HTERT RPE-1 (cell line): ENCODE data around the gene GPR18.

ENCODE experiments used
- in situ Hi-C: fragments of 300-500 bp; cut with MboI; formaldehyde crosslinking; loops from 4 replicates; pipeline ENCODE4 v1.14.3; 2020; ENCODE audit warnings: low sequenced_read_pairs

Gene GPR18

DNA sequence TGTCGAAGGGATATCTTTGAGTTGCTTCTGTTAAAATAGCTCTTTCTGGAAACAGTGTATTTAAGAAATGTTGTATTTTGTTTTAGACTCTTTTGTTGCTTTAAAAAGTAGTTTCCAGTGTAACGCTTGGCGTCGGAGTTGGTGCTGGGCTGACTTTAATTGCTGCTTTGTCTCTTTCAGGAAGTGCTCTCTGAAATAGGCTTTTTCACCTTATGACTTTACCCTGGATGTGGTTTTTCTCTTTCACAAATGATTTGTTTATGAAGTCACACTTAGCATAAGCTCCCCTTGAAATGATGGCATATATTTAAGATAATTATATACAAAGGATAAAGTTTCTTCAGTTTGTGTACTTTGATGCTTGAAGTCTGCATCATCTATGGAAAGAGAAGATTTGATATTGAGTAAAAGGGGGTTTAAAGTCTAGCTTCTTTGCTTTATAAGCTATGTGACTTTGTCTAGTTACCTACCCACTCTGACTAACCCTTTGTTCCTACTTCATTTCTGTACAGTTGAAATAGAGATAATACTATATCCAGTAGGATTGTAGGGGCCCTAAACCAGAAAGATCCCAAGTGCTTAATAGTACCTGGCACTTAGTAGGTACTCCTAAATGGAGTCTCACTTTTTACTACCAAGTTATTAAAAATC lies at the start of gene GPR18:
Gene GPR18, minus strand, starts transcription at position 170 of the 651 bp plus-strand sequence. CDS start 2,507 bp downstream, outside the sequence.
- in situ Hi-C loops = no loop called here

DNA sequence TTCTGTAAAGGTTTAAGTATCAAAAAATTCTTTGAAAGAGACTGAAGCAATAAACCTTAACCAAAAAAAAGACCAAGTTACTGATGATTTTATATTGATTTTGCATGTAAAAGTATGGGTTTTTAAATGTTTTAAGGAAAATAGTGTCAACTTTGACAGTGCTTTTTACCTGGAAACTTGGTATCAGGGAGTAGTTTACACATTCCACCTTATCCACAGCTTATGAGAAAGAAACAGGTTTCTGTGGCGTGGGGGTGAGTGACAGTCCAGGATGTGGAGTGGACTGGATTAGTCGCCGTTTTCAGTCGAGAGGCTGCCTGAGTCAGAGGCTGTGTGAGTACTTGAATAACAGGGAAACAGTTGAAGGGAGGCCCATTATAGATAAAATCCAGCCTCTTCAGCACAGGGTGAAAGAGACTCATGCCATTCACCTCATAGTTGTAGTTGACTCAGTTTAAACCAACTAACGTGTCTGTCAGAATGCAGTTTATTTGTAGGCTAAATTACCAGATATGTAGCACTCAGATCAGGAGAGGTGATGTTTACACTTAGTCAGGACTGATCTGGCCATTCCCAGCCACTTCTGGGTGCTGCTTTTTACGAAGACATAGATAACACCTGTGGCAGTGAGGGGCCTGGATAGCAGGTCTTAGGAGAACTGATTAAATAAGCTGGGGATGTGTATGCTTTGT lies 49.6 kb upstream of the GPR18 start:
- in situ Hi-C loops = no loop called here

DNA sequence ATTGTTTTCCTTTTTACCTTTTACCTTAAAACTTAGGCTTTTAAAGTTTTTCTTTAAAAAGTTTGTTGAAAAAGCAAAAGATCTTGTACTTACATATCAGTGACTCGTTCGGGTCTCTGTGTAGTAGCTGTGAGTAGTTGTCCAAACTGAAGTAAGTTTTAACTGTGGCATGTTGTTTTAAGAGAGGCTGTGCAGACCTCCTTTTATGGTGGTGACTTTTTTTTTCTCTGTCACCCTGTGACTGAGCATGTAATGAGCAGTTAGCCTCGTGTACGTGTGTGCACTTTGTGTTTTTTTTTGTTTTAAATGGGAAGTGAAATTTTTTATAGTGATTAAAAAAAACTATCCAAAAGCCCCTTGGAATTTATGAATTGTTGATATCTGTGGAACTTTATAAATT lies 49.1 kb upstream of the GPR18 start, which contains the start of gene GPR183:
Gene GPR183, minus strand, starts transcription at position 153 of the 400 bp plus-strand sequence. CDS start 11,254 bp downstream, outside the sequence.
- in situ Hi-C loops = no loop called here

- in situ Hi-C loops = no loop called here
Observed at GRCh38 chr13:99305566-99305965, 47.4 kb upstream of the GPR18 start.

DNA sequence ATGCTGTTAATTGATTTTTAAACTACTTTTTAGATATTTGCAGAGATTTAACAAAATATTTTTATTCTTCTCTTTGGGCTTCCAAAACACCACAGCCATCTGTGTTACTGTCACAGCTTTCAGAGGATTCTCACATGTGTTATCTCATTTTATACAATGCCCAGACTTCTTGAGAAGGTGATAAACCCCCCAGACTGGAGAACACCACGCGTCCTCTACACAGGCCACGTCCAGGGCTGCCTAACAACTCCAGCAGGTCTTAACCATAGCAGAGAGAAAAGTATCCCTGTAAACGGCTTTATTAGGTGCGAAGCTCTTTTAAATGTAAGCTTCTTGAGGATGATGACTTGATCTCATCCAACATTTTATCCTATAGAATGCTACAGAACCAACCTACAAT lies 47.0 kb upstream of the GPR18 start:
- in situ Hi-C loops = no loop called here

DNA sequence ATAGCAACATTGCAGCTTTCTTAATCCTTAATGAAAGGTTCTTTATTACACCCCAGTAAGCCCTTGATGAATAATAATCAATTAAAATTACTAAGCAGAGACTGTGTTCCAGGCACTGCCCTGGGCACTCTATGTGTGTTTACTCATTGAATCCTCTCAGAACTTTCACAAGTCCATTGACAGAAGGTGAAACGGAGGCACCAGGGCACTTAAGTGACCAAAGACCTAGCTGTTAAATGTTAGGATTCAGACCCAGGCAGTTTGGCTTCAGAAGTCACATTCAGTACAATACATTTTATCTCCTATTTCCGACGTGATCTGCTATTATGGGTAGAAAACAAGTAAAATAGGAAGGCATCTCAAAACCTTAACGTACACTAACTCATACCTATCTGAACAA lies 46.4 kb upstream of the GPR18 start:
- in situ Hi-C loops = no loop called here

GRCh38 chr13:99303863-99304521 lies 45.8 kb upstream of the GPR18 start:
- in situ Hi-C loops = no loop called here

DNA sequence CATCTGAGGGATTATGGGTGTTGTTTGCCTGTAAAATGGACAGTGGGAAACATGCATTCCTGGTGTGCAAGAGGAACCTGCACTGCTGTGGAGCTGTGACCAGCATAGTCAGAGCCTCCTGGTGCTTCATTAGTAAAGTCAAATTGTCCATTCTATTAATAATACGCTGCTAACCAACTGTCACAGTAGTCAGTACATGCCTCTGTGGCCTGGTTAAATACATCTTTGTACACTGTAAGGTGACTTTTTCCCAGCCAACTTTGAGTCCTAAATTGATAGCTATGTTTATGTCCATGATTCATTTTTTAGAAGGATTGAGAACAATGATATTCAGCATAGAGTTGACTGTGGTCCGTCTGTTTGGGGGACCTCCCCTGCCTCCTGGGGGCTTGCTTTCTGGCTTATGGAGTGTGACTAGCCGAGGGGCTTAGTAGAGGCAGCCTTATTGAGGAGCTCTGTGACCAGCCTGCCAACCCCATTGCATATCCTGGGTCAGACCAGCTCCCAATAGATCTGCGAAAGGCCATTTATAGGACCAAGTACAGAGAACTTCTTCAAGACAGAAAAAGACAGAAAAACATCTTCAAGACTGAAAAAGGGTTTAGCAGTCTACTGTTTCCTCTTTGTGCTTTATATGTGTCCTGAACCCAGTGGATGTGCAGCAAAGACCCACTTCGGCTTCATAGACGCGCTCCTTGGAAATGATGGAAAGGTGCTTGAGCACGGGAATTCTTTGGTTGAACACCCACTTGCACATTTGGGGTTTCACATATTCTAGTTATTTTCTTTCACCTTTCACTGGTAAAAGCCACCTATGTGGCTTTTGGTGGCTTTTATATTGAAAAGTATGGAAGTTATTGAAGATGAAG lies 44.7 kb upstream of the GPR18 start:
- in situ Hi-C loops = no loop called here

DNA sequence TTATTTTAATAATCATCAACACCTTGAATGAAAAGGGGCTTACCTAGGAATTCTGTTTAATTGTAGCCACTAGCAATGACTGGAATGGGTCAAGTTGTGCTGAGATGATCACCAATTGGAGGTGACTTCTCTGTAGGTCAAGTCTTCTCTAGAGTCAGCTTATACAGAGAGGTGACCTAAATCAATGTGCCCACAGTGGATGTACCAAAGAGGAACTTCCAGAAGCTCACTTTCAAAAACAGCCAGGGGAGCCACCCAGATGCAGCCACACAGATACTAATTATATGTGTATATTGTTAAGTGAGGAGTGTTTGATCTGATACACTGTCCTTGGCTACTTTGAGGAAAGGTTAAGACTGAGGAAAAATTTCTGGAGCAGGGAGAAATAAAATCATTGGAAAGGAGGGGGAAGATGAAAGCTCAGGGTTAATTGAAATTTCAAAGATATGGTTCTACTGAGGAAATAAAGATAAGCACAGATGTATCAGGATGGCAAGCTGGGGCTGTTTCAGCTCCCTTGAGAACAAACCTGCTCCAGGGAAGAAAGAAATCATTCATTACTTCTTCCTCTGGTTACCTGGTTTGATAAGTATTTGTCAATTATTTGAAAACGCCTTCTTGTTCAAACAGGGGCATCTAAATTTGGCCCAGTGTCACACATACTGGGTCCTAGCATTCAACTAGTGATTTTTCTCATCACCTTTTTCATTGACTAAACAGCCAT lies 43.9 kb upstream of the GPR18 start:
- in situ Hi-C loops = no loop called here

GRCh38 chr13:99301056-99301838 lies 43.1 kb upstream of the GPR18 start:
- in situ Hi-C loops = no loop called here

DNA sequence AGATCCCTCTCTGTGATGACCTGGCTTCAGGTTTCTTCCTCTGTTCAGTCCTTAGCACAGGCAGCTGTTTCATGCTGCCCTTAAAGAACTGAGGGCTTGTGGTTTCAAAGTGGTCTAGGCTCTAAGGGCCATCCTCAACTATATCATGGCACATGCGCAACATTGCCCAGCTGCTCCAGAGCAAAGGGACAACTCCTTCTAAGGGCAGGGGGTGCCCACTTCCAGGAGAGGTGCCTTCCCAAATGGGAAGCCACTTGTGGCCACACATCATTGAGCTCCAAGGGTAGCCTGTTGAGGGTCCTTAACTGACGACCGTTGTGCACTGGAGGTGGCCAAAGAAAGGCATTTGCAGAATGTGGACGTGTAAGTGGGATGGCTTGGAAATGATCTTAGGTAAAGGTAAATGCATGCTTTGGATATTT lies 41.8 kb upstream of the GPR18 start:
- in situ Hi-C loops = no loop called here

- in situ Hi-C loops = no loop called here
Observed at GRCh38 chr13:99299256-99299919, 41.2 kb upstream of the GPR18 start.

- in situ Hi-C loops = no loop called here
Observed at GRCh38 chr13:99298056-99298455, 39.9 kb upstream of the GPR18 start.

- in situ Hi-C loops = no loop called here
Observed at GRCh38 chr13:99297331-99297730, 39.2 kb upstream of the GPR18 start.

DNA sequence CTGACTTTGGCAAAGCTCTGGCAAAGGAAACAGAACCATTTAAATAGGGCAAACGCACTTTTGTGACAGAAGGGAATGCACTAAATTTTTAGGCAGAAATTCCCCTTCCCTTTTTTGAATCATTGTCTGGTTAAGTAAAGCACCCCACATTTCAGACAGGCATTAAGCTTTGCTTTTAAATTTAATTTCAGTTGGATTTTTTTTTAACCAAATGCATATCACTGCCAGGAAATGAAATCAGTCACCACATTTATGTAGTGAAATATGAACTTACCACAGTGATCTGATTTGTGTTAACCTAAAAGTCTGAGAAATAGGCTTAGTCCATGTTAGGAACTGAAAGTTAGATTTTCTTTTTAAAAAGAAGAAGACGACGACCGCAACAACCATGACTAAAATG lies 38.2 kb upstream of the GPR18 start:
- in situ Hi-C loops = no loop called here

GRCh38 chr13:99295488-99296252 lies 37.5 kb upstream of the GPR18 start:
- in situ Hi-C loops = no loop called here

GRCh38 chr13:99294958-99295357 lies 36.8 kb upstream of the GPR18 start:
- in situ Hi-C loops = no loop called here

DNA sequence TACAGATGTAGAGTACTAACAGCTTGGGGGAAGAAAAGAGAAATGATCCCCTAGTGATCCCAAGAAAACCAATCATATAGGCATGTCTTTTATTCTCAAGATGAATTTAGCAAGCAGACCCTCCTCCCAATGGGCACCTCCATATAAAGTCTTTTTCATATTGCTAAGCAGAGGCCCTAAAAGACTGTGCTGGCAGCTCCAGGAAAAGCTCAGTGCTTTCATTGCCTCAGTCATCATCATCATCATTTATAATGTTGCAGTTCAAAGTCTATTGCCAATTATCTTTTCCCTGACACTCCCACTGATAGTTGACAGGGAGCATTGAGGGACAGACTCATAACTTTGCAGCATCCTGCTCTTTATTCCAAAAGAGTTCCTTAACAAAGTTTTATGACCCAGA lies 36.0 kb upstream of the GPR18 start:
- in situ Hi-C loops = no loop called here
